Measurements from ENCODE around the gene JPH3.

- TF ChIP-seq CTCF (IDR thresholded peaks at IDR 0.05): no peak
- no peak for TF ChIP-seq POLR2A (IDR thresholded peaks at IDR 0.05)
Measured at GRCh38 chr16:87661561-87661960, 59.3 kb downstream of the JPH3 start.
